Measurements from ENCODE around the gene NR2C2.

Gene NR2C2

GRCh38 chr3:15081960-15082664 lies 134.7 kb downstream of the NR2C2 start:
- H3K27me3 ChIP-seq (ENCODE audit: insufficient read depth, low read depth) = no peaks in the 10 kb centered on the region
- H3K4me2 ChIP-seq = no peak overlapping the region
- TF ChIP-seq CTCF (conservative IDR thresholded peaks at IDR 0.05; ENCODE audit: low read depth, low read length) = no peak
- H2AFZ ChIP-seq (ENCODE audit: low read depth) = no peak overlapping the region
- no peak overlapping the region for H3K27ac ChIP-seq
- H3K4me1 ChIP-seq (ENCODE audit: low read depth, poor library complexity, severe bottlenecking) = no peaks in the 10 kb centered on the region
- H3K36me3 ChIP-seq (ENCODE audit: insufficient read depth) = no peaks in the 10 kb centered on the region
- no peak overlapping the region for H3K4me3 ChIP-seq (IDR thresholded peaks at IDR 0.05; ENCODE audit: insufficient read depth, low read depth, low read length)
- no peaks in the 10 kb centered on the region for H4K20me1 ChIP-seq (ENCODE audit: insufficient read depth)
- no peaks in the 10 kb centered on the region for H3K79me2 ChIP-seq (ENCODE audit: insufficient read depth, low read depth)
- no peak overlapping the region for H3K9ac ChIP-seq

GRCh38 chr3:15083252-15083651 lies 135.9 kb downstream of the NR2C2 start:
- H3K36me3 ChIP-seq (ENCODE audit: insufficient read depth) = no peaks in the 10 kb centered on the region

DNA sequence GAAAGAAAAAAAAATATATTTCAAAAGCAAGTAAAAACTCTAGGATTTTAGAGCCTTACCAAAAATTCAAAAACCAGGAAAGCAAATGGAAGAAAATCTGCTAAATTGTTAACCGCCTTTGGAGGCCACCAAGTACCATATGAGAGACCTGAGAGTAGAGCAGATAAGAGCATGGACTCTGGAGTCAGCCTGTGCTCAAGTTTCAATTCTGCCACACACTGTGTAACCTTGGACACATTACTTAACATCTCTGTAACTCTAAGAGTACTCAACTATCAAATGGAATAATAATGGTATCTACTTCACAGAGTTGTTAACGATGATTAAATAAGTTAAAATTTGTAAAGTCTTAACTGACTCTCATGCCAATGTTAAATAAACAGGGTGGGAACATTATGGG lies 138.9 kb downstream of the NR2C2 start:
- no peaks in the 10 kb centered on the region for H3K27me3 ChIP-seq (ENCODE audit: insufficient read depth, low read depth)

More at GRCh38 chr3:15083252-15083651, 135.9 kb downstream of the NR2C2 start:
- Histone ChIP-seq H2AFZ (ENCODE audit: low read depth) (no peak overlapping the region), H3K4me3 (IDR thresholded peaks at IDR 0.05; ENCODE audit: insufficient read depth, low read depth, low read length) (no peak overlapping the region), H3K27ac (no peak overlapping the region), H4K20me1 (ENCODE audit: insufficient read depth) (no peaks in the 10 kb centered on the region), H3K4me2 (no peak overlapping the region), H3K4me1 (ENCODE audit: low read depth, poor library complexity, severe bottlenecking) (no peaks in the 10 kb centered on the region), H3K27me3 (ENCODE audit: insufficient read depth, low read depth) (no peaks in the 10 kb centered on the region), H3K9ac (no peak overlapping the region), H3K79me2 (ENCODE audit: insufficient read depth, low read depth) (no peaks in the 10 kb centered on the region)
- no peak for TF ChIP-seq CTCF (conservative IDR thresholded peaks at IDR 0.05; ENCODE audit: low read depth, low read length)

GRCh38 chr3:15086699-15087098 lies 139.3 kb downstream of the NR2C2 start:
- H3K27ac ChIP-seq = no peak overlapping the region

More for the DNA sequence above, 138.9 kb downstream of the NR2C2 start:
- Histone ChIP-seq H3K27ac (no peak overlapping the region), H3K4me2 (no peak overlapping the region), H3K79me2 (ENCODE audit: insufficient read depth, low read depth) (no peaks in the 10 kb centered on the region), H4K20me1 (ENCODE audit: insufficient read depth) (no peaks in the 10 kb centered on the region), H3K4me3 (IDR thresholded peaks at IDR 0.05; ENCODE audit: insufficient read depth, low read depth, low read length) (no peak overlapping the region), H2AFZ (ENCODE audit: low read depth) (no peak overlapping the region), H3K9ac (no peak overlapping the region), H3K4me1 (ENCODE audit: low read depth, poor library complexity, severe bottlenecking) (no peaks in the 10 kb centered on the region), H3K36me3 (ENCODE audit: insufficient read depth) (no peaks in the 10 kb centered on the region)
- no peak for TF ChIP-seq CTCF (conservative IDR thresholded peaks at IDR 0.05; ENCODE audit: low read depth, low read length)

More at GRCh38 chr3:15086699-15087098, 139.3 kb downstream of the NR2C2 start:
- H3K79me2 ChIP-seq (ENCODE audit: insufficient read depth, low read depth) = no peaks in the 10 kb centered on the region
- no peaks in the 10 kb centered on the region for H3K36me3 ChIP-seq (ENCODE audit: insufficient read depth)
- H3K9ac ChIP-seq = no peak overlapping the region
- H3K4me3 ChIP-seq (IDR thresholded peaks at IDR 0.05; ENCODE audit: insufficient read depth, low read depth, low read length) = no peak overlapping the region
- no peaks in the 10 kb centered on the region for H3K4me1 ChIP-seq (ENCODE audit: low read depth, poor library complexity, severe bottlenecking)
- TF ChIP-seq CTCF (conservative IDR thresholded peaks at IDR 0.05; ENCODE audit: low read depth, low read length) = no peak
- no peaks in the 10 kb centered on the region for H3K27me3 ChIP-seq (ENCODE audit: insufficient read depth, low read depth)
- H3K4me2 ChIP-seq = no peak overlapping the region
- no peaks in the 10 kb centered on the region for H4K20me1 ChIP-seq (ENCODE audit: insufficient read depth)
- no peak overlapping the region for H2AFZ ChIP-seq (ENCODE audit: low read depth)
